Endothelial cell of umbilical vein (primary cell): Measurements from ENCODE around the gene CTNS. TPM values are rescaled to one million over a fixed set of nuclear protein-coding genes. Genes with fewer than 3 reads are reported as not detected.

ENCODE experiments used
- BruUV-seq: library from RNA; stranded (reverse); fragments of 400-500 nt; replicated peaks from 2 replicates; lab custom pipeline; 2021; lab: Mats Ljungman, UMichigan
- CTCF ChIA-PET: fragments of 300-600, 350-600 bp; sonication (Branson Sonifier 250); formaldehyde crosslinking; loops from one replicate; lab custom pipeline; 2021; ENCODE audit warnings: antibody characterized with exemption, inconsistent platforms; lab: Charles Lee
- POLR2A ChIA-PET: fragments of 300-600, 350-600 bp; sonication (Branson Sonifier 250); formaldehyde crosslinking; loops from one replicate; lab custom pipeline; 2021; ENCODE audit warnings: antibody characterized with exemption, inconsistent platforms; lab: Charles Lee
- DNase-seq: peaks from one replicate; pipeline ENCODE4 v3.0.0-alpha.2; 2011; ENCODE audit warnings: low read depth, low spot score
- FAIRE-seq: peaks from 2 replicates; lab custom pipeline; 2011; peaks lifted over from hg19 to GRCh38; lab: Jason Lieb, UNC
- H2AFZ ChIP-seq: 2 replicates; pipeline ENCODE4 v1.6.0; 2012; ENCODE audit warnings: low read depth, low read length, control low read depth, inconsistent platforms
- H3K27ac ChIP-seq: 2 replicates; pipeline ENCODE4 v1.5.1; 2011; ENCODE audit warnings: low read depth, mild to moderate bottlenecking, control low read depth, low read length, moderate library complexity; ENCODE audit not compliant: insufficient read depth
- H3K27me3 ChIP-seq, 2 experiments: 2 replicates each; pipeline versions ENCODE4 v1.6.0 to v1.6.1; 2011; ENCODE audit warnings: low read length in 2 of 2, mixed read lengths in 1 of 2; ENCODE audit not compliant: control insufficient read depth in 2 of 2, insufficient read depth in 2 of 2
- H3K36me3 ChIP-seq, 2 experiments: 2 replicates in 1 of 2; 3 replicates in 1 of 2; pipeline ENCODE4 v1.5.1; 2011; ENCODE audit warnings: low read length in 2 of 2, mild to moderate bottlenecking in 1 of 2, moderate library complexity in 1 of 2; ENCODE audit not compliant: control insufficient read depth in 2 of 2, insufficient read depth in 2 of 2; ENCODE audit errors: extremely low read depth in 1 of 2
- H3K4me1 ChIP-seq: 3 replicates; pipeline ENCODE4 v1.5.1; 2011; ENCODE audit warnings: mild to moderate bottlenecking, low read length; ENCODE audit not compliant: control insufficient read depth, insufficient read depth; ENCODE audit errors: extremely low read depth
- H3K4me2 ChIP-seq: 2 replicates; pipeline ENCODE4 v1.6.1; 2011; ENCODE audit warnings: low read length, control low read depth, mixed read lengths; ENCODE audit not compliant: insufficient read depth
- H3K4me3 ChIP-seq, 3 experiments: fragments of 200-600 bp in 1 of 3; sonication (generic), shearing (Covaris generic) in 1 of 3; replicated peaks in 1 of 3; 2 replicates each; pipeline ENCODE4 v1.5.1; 2011 to 2016; ENCODE audit warnings: control low read depth in 3 of 3, low read length in 3 of 3, mild to moderate bottlenecking in 2 of 3, inconsistent platforms in 1 of 3, low read depth in 1 of 3, moderate library complexity in 1 of 3; ENCODE audit not compliant: insufficient read depth in 1 of 3
- H3K79me2 ChIP-seq: 2 replicates; pipeline ENCODE4 v1.6.0; 2012; ENCODE audit warnings: low read length, inconsistent platforms; ENCODE audit not compliant: control insufficient read depth, insufficient read depth
- H3K9ac ChIP-seq: replicated peaks from 2 replicates; pipeline ENCODE3; 2011; ENCODE audit warnings: low read length, control low read depth; ENCODE audit not compliant: insufficient read depth; ENCODE audit errors: extremely low read depth
- H3K9me1 ChIP-seq: replicated peaks from 3 replicates; pipeline ENCODE4 v1.6.0; 2011; ENCODE audit warnings: mild to moderate bottlenecking, low read length; ENCODE audit not compliant: control insufficient read depth, insufficient read depth; ENCODE audit errors: extremely low read depth
- H3K9me3 ChIP-seq: replicated peaks from 2 replicates; pipeline ENCODE4 v1.5.1; 2012; ENCODE audit warnings: low read length, inconsistent platforms; ENCODE audit not compliant: control insufficient read depth, insufficient read depth
- H4K20me1 ChIP-seq: replicated peaks from 2 replicates; pipeline ENCODE3; 2011; ENCODE audit warnings: mild to moderate bottlenecking, low read length; ENCODE audit not compliant: control insufficient read depth, insufficient read depth; ENCODE audit errors: extremely low read depth
- CTCF ChIP-seq, 2 donors: IDR thresholded peaks; 1 replicate in 1 of 2; 2 replicates in 1 of 2; pipeline ENCODE4 v1.5.1; 2011; ENCODE audit warnings: low read length in 2 of 2, mild to moderate bottlenecking in 2 of 2, moderate library complexity in 2 of 2, control low read depth in 1 of 2, inconsistent platforms in 1 of 2, low read depth in 1 of 2; ENCODE audit not compliant: insufficient read depth in 1 of 2; ENCODE audit errors: extremely low read depth in 1 of 2
- EZH2 ChIP-seq: IDR thresholded peaks from 2 replicates; pipeline ENCODE4 v1.6.1; 2012; ENCODE audit warnings: borderline replicate concordance, low read depth, mild to moderate bottlenecking, moderate library complexity, low read length, inconsistent platforms; ENCODE audit not compliant: severe bottlenecking
- FOS ChIP-seq: IDR thresholded peaks from 2 replicates; pipeline ENCODE4 v1.6.1; 2011; ENCODE audit warnings: mild to moderate bottlenecking, low read length, moderate library complexity, borderline replicate concordance; ENCODE audit not compliant: insufficient read depth
- GATA2 ChIP-seq: IDR thresholded peaks from 2 replicates; pipeline ENCODE4 v1.7.0; 2011; ENCODE audit warnings: low read depth, mild to moderate bottlenecking, moderate library complexity, mixed read lengths, low read length; ENCODE audit not compliant: insufficient read length, insufficient read depth
- JUN ChIP-seq: IDR thresholded peaks from 2 replicates; pipeline ENCODE4 v1.6.1; 2011; ENCODE audit warnings: borderline replicate concordance, low read depth; ENCODE audit not compliant: insufficient read length, insufficient read depth
- MAX ChIP-seq: IDR thresholded peaks from 2 replicates; pipeline ENCODE4 v1.6.1; 2011; ENCODE audit not compliant: insufficient read depth, insufficient read length
- MYC ChIP-seq: IDR thresholded peaks from one replicate; pipeline ENCODE4 v1.6.1; 2011; ENCODE audit warnings: mild to moderate bottlenecking, low read depth, low read length
- POLR2A ChIP-seq: IDR thresholded peaks from 2 replicates; pipeline ENCODE4 v1.6.1; 2012; ENCODE audit warnings: low read depth, mild to moderate bottlenecking, control low read depth, low read length
- POLR2AphosphoS5 ChIP-seq: IDR thresholded peaks from 2 replicates; pipeline ENCODE4 v1.6.1; 2012; ENCODE audit warnings: low read depth, mild to moderate bottlenecking, control low read depth, low read length, moderate library complexity; ENCODE audit not compliant: insufficient read depth
- dilution Hi-C: fragments of 300-500 bp; cut with MboI; formaldehyde crosslinking; loops from one replicate; pipeline ENCODE4 v1.15.0; 2019; ENCODE audit warnings: low sequenced_read_pairs; ENCODE audit not compliant: extremely low pct_ligation_motif_present
- intact Hi-C: fragments of 100-400 bp; cut with micrococcal nuclease; formaldehyde crosslinking; loops from one replicate; pipeline ENCODE4 v1.10.0; 2022
- polyA plus RNA-seq, 4 experiments: library from polyadenylated mRNA; depleted of rRNA in 3 of 4; stranded (reverse) in 3 of 4; unstranded in 1 of 4; fragments of >200 nt; gene quantifications; 2 replicates each; pipeline versions ENCODE4 v1.2.1 to v1.2.3, GENCODE V29; 2011 to 2012; ENCODE audit warnings: missing spikeins in 1 of 4
- total RNA-seq: library from RNA; stranded (reverse); gene quantifications from 2 replicates; pipeline ENCODE4 v1.2.3, GENCODE V29; 2021

CTNS gene
- total and polyA plus RNA-seq, 2 donors (not counting 3 experiments of a cell fraction or from before 2014, with no cell fraction given): 17.9 to 25.9 TPM

GRCh38 chr17:3593384-3593783, 43.2 kb upstream of the CTNS start:
- TF ChIP-seq POLR2A: no peak
- TF ChIP-seq JUN: no peak
- TF ChIP-seq EZH2: no peak
- no peak for TF ChIP-seq MYC
- no peak for TF ChIP-seq CTCF (IDR thresholded peaks at IDR 0.05; ENCODE audit: extremely low read depth in 1 of 2, insufficient read depth in 1 of 2, low read depth in 1 of 2, low read length in 2 of 2)
- TF ChIP-seq FOS: no peak
- no peak for TF ChIP-seq MAX
- no peak for TF ChIP-seq POLR2AphosphoS5
- no peak for TF ChIP-seq GATA2
- Histone ChIP-seq H3K9me1 (no peaks in the 10 kb centered on the region), H3K36me3 (no peaks in the 10 kb centered on the region), H3K9ac (no peak overlapping the region), H4K20me1 (no peaks in the 10 kb centered on the region), H3K4me2 (no peak overlapping the region), H3K9me3 (no peaks in the 10 kb centered on the region), H2AFZ (no peak overlapping the region), H3K79me2 (no peaks in the 10 kb centered on the region), H3K4me1 (no peaks in the 10 kb centered on the region), H3K27ac (no peak overlapping the region), H3K4me3 (no peak overlapping the region), H3K27me3 (no peaks in the 10 kb centered on the region)
- CTCF ChIA-PET: interaction anchor here (0.7 kb wide), 1 partner anchor 17 kb away, joined by 3 read pairs; no protein-coding TSS in a partner anchor
- no TSS peak for BruUV-seq
- no peak for FAIRE-seq
- DNase-seq: no peak
- POLR2A ChIA-PET: interaction anchor here (0.7 kb wide), 1 partner anchor 433 kb away, joined by 4 read pairs; no protein-coding TSS in a partner anchor
- dilution Hi-C loops: no loop called here
- intact Hi-C loops: no loop called here
